HG03095 (cell line): ENCODE data around the gene CNTN5.

Source experiments
- ATAC-seq: cut with Tn5 transposase; IDR thresholded peaks from one replicate; pipeline ENCODE4 v1.9.1; 2021; ENCODE audit warnings: moderate library complexity; ENCODE audit not compliant: unreplicated experiment

Gene CNTN5

DNA sequence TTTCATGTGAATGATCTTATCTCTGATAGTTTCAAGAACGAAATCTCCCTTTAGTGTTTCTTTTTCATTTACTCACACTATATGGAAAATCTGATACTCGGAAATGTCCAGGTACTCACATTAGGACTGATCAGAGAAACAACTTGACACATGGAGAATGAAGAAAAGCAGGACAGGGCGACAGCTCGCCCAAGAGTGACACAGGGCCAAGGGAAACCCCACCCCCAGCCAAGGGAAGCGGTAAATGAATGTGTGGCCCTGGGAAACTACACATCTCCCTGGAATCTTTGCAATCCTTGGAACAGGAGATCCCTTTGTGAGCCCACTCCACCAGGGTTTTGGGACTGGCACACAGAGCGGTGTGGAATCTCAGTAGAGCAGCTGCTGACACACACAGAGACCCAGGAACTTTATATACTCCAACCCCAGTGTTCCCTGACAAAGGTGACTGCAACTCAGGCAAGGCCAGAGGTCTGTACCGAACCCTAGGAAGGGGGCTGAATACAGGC is 1362.7 kb downstream of the CNTN5 start:
- no peak for ATAC-seq

- ATAC-seq: no peak
These were observed 1375.5 kb downstream of the CNTN5 start for GRCh38 chr11:100396266-100396665.

GRCh38 chr11:100397401-100397800 is 1376.7 kb downstream of the CNTN5 start:
- ATAC-seq: no peak

DNA sequence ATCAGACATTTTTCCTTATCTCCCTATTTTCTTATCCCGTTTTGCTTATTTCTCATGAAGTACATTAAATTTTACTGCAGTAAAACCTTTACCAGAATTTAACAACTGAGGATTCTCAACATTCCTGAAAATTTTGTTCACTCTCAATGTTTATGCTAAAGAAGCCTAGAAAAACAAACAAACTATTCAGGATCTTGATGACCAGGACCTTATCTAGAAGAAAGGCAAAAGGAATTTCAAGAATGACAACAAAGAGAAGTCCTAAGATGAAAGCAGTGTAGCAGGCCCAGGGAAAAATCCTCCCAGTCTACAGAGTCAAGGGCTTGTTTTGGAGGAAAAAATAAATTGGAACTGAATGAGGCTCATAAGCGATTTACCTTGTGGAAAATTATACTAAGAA is 1383.1 kb downstream of the CNTN5 start:
- ATAC-seq: no peak

DNA sequence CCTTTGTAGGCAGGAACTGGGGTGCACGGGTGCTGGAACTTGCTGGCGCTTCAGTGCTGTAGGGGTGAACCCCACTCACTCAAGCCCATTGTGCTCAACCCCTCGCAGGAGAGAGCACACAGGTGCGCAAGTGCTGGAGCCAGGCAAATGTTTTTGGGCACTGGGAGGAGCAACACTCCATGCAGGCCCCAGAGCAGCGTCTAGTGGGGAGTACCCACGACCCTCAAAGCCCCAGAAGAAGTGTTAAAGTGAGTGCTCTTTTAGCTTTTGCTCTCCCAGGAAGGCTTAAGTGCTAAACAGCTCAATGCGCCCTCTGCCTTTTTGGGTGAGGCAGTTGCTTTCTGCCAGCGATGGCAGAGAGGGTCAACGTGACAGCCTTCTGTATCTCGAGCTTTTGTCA is 1384.2 kb downstream of the CNTN5 start:
- ATAC-seq: no peak
